IgD-negative memory B cell (primary cell): Measurements from ENCODE around the gene ZNF91. TPM values are rescaled to one million over a fixed set of nuclear protein-coding genes. Genes with fewer than 3 reads are reported as not detected.

ENCODE experiments used
- polyA plus RNA-seq: library from polyadenylated mRNA; unstranded; fragments of 300-500 nt; fragmentation: Illumina TruSeq; gene quantifications from one replicate; pipeline ENCODE4 v1.2.3, GENCODE V29; 2021

Gene ZNF91
- polyA plus RNA-seq, 1 donor from 2014 or later = 32.3 TPM

Other genes with a start within 250 kb of the ZNF91 start
- gene ZNF724, start 145.1 kb downstream of the ZNF91 start, polyA plus RNA-seq = 1.8 TPM